ENCODE data around the gene CCDC195. TPM values are rescaled to one million over a fixed set of nuclear protein-coding genes. Genes with fewer than 3 reads are reported as not detected.

The CCDC195 gene
- total and polyA plus RNA-seq, 2 of the 4 experiments (the other 2 are of a cell fraction), result not detected

GRCh38 chr2:224729435-224729834 is 13.3 kb upstream of the CCDC195 start:
- CTCF ChIA-PET, result no interaction called here
- H3K4ac ChIP-seq (ENCODE audit: low read depth, low read length), result no peak overlapping the region
- no peak overlapping the region for H3K18ac ChIP-seq (ENCODE audit: low read depth, low read length)
- ATAC-seq (ENCODE audit: low read depth) (no peak), DNase-seq (no peak)
- no peak overlapping the region for H3K56ac ChIP-seq (ENCODE audit: extremely low read depth, insufficient read depth, low read length)
- H3K4me1 ChIP-seq (ENCODE audit: control insufficient read depth, insufficient read depth, low read length), result no peaks in the 10 kb centered on the region
- no peak overlapping the region for H2BK120ac ChIP-seq (ENCODE audit: low read depth, low read length)
- TF ChIP-seq ELK1 (IDR thresholded peaks at IDR 0.05; ENCODE audit: borderline replicate concordance, low read depth, low read length) (no peak), MAFK (IDR thresholded peaks at IDR 0.05; ENCODE audit: low read depth, low read length) (no peak), FOS (IDR thresholded peaks at IDR 0.05; ENCODE audit: low read depth, low read length) (no peak), RAD21 (IDR thresholded peaks at IDR 0.05; ENCODE audit: low read length) (no peak), BHLHE40 (IDR thresholded peaks at IDR 0.05; ENCODE audit: low read depth, low read length) (no peak)
- H4K5ac ChIP-seq (ENCODE audit: low read depth, low read length), result no peak overlapping the region
- H4K8ac ChIP-seq (ENCODE audit: low read depth in 2 of 2, low read length in 2 of 2), result no peak overlapping the region
- no CpG with 5 or more reads among the region's 1 CpG for WGBS, 2 experiments (ENCODE audit: extremely low coverage in 2 of 2, insufficient read length in 1 of 2)
- POLR2A ChIA-PET (ENCODE audit: unreplicated experiment), result no interaction called here
- H3K9me1 ChIP-seq (ENCODE audit: insufficient read depth, low read length), result no peaks in the 10 kb centered on the region
- no TSS peak for BruUV-seq (replicated peaks)
- no peaks in the 10 kb centered on the region for H3K79me1 ChIP-seq (ENCODE audit: low read depth in 1 of 2, low read length in 2 of 2)
- dilution Hi-C loops (cut with HindIII; ENCODE audit: low sequenced_read_pairs, unreplicated experiment) (no loop called here), in situ Hi-C loops (cut with MboI; ENCODE audit: low sequenced_read_pairs) (no loop called here), intact Hi-C loops (cut with micrococcal nuclease) (no loop called here)
- H3K4me2 ChIP-seq (ENCODE audit: low read depth, low read length), result no peak overlapping the region
- H3K9ac ChIP-seq (ENCODE audit: low read depth, low read length), result no peak overlapping the region
- no peak overlapping the region for H2AFZ ChIP-seq (replicated peaks; ENCODE audit: low read length, poor library complexity)
- H3K27me3 ChIP-seq (ENCODE audit: control insufficient read depth, insufficient read depth, low read length), result no peaks in the 10 kb centered on the region
- no peak overlapping the region for H4K91ac ChIP-seq (ENCODE audit: insufficient read depth, low read depth, low read length)
- H2AK9ac ChIP-seq (replicated peaks; ENCODE audit: low read depth, low read length, poor library complexity), result no peak overlapping the region
- no peaks in the 10 kb centered on the region for H3K9me3 ChIP-seq (ENCODE audit: control insufficient read depth, insufficient read depth, low read length)
- H2BK20ac ChIP-seq (ENCODE audit: low read depth, low read length), result no peak overlapping the region
- no peak overlapping the region for H3K4me3 ChIP-seq (ENCODE audit: insufficient read depth, low read depth, low read length)
- no peaks in the 10 kb centered on the region for H3K36me3 ChIP-seq (ENCODE audit: control insufficient read depth, insufficient read depth, low read length)
- no peak overlapping the region for H2AK5ac ChIP-seq (ENCODE audit: low read depth, low read length)
- no peak overlapping the region for H3K23ac ChIP-seq (ENCODE audit: low read depth, low read length)
- no peak overlapping the region for H3K14ac ChIP-seq (replicated peaks; ENCODE audit: low read depth, low read length)
- H4K20me1 ChIP-seq (ENCODE audit: insufficient read depth, low read length), result no peaks in the 10 kb centered on the region
- H2BK15ac ChIP-seq (ENCODE audit: low read depth, low read length), result no peak overlapping the region
- no peak overlapping the region for H2BK5ac ChIP-seq (ENCODE audit: low read depth, low read length, poor library complexity, severe bottlenecking)
- H3K27ac ChIP-seq (ENCODE audit: insufficient read depth, low read length), result no peak overlapping the region

Data from IMR-90 (cell line).